Astrocyte (in vitro differentiated cells and primary cell): Measurements from ENCODE around the gene NEK2. TPM values are rescaled to one million over a fixed set of nuclear protein-coding genes. Genes with fewer than 3 reads are reported as not detected.

Experiments used
- DNase-seq: peaks from one replicate; pipeline ENCODE4 v3.0.0-alpha.2; 2010; ENCODE audit warnings: low read depth
- FAIRE-seq: peaks from 2 replicates; lab custom pipeline; 2011; peaks lifted over from hg19 to GRCh38; lab: Jason Lieb, UNC
- H2AFZ ChIP-seq: 2 replicates; pipeline ENCODE4 v1.6.0; 2012; ENCODE audit warnings: low read depth, low read length, inconsistent platforms
- H3K27ac ChIP-seq: 2 replicates; pipeline ENCODE4 v1.5.1; 2011; ENCODE audit warnings: low read depth, low read length, inconsistent platforms
- H3K27me3 ChIP-seq: 2 replicates; pipeline ENCODE4 v1.6.0; 2011; ENCODE audit warnings: low read length, inconsistent platforms; ENCODE audit not compliant: insufficient read depth
- H3K36me3 ChIP-seq: 2 replicates; pipeline ENCODE4 v1.5.1; 2011; ENCODE audit warnings: low read length, inconsistent platforms; ENCODE audit not compliant: insufficient read depth
- H3K4me1 ChIP-seq: 2 replicates; pipeline ENCODE4 v1.5.1; 2011; ENCODE audit warnings: low read length, inconsistent platforms; ENCODE audit not compliant: insufficient read depth
- H3K4me2 ChIP-seq: 2 replicates; pipeline ENCODE4 v1.6.0; 2012; ENCODE audit warnings: low read length, inconsistent platforms
- H3K4me3 ChIP-seq: 2 replicates; pipeline ENCODE4 v1.5.1; 2011; ENCODE audit warnings: low read depth, mild to moderate bottlenecking, low read length, inconsistent platforms; ENCODE audit not compliant: insufficient read depth
- H3K79me2 ChIP-seq: 2 replicates; pipeline ENCODE4 v1.6.0; 2012; ENCODE audit warnings: mild to moderate bottlenecking, low read length, inconsistent platforms; ENCODE audit not compliant: insufficient read depth
- H3K9ac ChIP-seq: 2 replicates; pipeline ENCODE4 v1.6.0; 2012; ENCODE audit warnings: mild to moderate bottlenecking, low read length, inconsistent platforms
- H3K9me3 ChIP-seq: 2 replicates; pipeline ENCODE4 v1.5.1; 2012; ENCODE audit warnings: low read depth, mild to moderate bottlenecking, low read length, inconsistent platforms; ENCODE audit not compliant: insufficient read depth
- H4K20me1 ChIP-seq: 2 replicates; pipeline ENCODE4 v1.6.0; 2012; ENCODE audit warnings: low read length, inconsistent platforms; ENCODE audit not compliant: insufficient read depth
- H3K27ac Mint-ChIP-seq: one replicate; pipeline ENCODE4 v1.8.0; 2021; ENCODE audit warnings: mild to moderate bottlenecking, mixed read lengths; ENCODE audit not compliant: unreplicated experiment
- H3K27me3 Mint-ChIP-seq: one replicate; pipeline ENCODE4 v1.8.0; 2021; ENCODE audit warnings: low read depth, mixed read lengths; ENCODE audit not compliant: unreplicated experiment
- H3K36me3 Mint-ChIP-seq: one replicate; pipeline ENCODE4 v1.8.0; 2021; ENCODE audit warnings: low read depth, mixed read lengths; ENCODE audit not compliant: unreplicated experiment
- H3K4me1 Mint-ChIP-seq: one replicate; pipeline ENCODE4 v1.8.0; 2021; ENCODE audit warnings: low read depth, mixed read lengths; ENCODE audit not compliant: unreplicated experiment
- H3K4me3 Mint-ChIP-seq: one replicate; pipeline ENCODE4 v1.8.0; 2021; ENCODE audit warnings: mild to moderate bottlenecking, moderate library complexity, mixed read lengths; ENCODE audit not compliant: unreplicated experiment
- H3K9me3 Mint-ChIP-seq: one replicate; pipeline ENCODE4 v1.8.0; 2021; ENCODE audit warnings: mild to moderate bottlenecking, mixed read lengths; ENCODE audit not compliant: unreplicated experiment
- EZH2 ChIP-seq: IDR thresholded peaks from 2 replicates; pipeline ENCODE4 v1.6.1; 2012; ENCODE audit warnings: mild to moderate bottlenecking, low read length, inconsistent platforms; ENCODE audit not compliant: insufficient read depth
- total RNA-seq: library from RNA; stranded (reverse); gene quantifications from 2 replicates; pipeline ENCODE4 v1.2.1, GENCODE V29; 2021
- TF ChIP-seq, protein P1 (sequence below): IDR thresholded peaks from 2 replicates; pipeline ENCODE4 v1.5.1; 2011; ENCODE audit warnings: low read depth, mild to moderate bottlenecking, inconsistent platforms, low read length, moderate library complexity; ENCODE audit not compliant: insufficient read depth

Gene NEK2
- total RNA-seq, 1 donor from 2014 or later, result 1.6 TPM

DNA sequence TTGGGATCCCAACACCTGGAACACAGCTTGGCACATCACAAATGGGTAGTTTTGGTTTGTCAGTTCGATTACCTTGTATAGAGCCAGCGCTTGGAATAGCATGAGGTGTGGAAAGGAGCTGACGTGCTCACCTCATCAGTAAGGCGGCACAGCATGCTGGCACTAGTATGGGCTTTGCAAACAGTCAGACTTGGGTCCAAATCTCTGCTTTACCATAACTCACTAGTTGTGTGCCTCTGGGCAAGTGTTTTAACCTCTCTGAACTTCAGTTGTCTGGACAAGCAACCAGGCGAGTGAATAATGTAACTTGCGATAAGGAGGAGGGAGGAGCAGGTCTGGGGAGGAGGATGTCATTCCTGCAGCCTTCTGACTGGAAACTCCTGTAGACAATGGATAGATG is 26.3 kb upstream of the NEK2 start:
- Mint-ChIP-seq H3K9me3 (no peaks in the 10 kb centered on the region), H3K4me1 (no peaks in the 10 kb centered on the region), H3K36me3 (no peaks in the 10 kb centered on the region), H3K4me3 (no peak overlapping the region), H3K27me3 (peaks cover 32% of the 10 kb centered on the region), H3K27ac (no peak overlapping the region)
- no peak overlapping the region for H2AFZ ChIP-seq
- H3K9ac ChIP-seq, result no peak overlapping the region
- no peak for FAIRE-seq
- H3K4me3 ChIP-seq, result no peak overlapping the region
- no peak for DNase-seq
- peaks cover 8% of the 10 kb centered on the region for H3K27me3 ChIP-seq
- TF ChIP-seq, protein P1, sequence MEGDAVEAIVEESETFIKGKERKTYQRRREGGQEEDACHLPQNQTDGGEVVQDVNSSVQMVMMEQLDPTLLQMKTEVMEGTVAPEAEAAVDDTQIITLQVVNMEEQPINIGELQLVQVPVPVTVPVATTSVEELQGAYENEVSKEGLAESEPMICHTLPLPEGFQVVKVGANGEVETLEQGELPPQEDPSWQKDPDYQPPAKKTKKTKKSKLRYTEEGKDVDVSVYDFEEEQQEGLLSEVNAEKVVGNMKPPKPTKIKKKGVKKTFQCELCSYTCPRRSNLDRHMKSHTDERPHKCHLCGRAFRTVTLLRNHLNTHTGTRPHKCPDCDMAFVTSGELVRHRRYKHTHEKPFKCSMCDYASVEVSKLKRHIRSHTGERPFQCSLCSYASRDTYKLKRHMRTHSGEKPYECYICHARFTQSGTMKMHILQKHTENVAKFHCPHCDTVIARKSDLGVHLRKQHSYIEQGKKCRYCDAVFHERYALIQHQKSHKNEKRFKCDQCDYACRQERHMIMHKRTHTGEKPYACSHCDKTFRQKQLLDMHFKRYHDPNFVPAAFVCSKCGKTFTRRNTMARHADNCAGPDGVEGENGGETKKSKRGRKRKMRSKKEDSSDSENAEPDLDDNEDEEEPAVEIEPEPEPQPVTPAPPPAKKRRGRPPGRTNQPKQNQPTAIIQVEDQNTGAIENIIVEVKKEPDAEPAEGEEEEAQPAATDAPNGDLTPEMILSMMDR, result no peak
- no peak for TF ChIP-seq EZH2
- H3K27ac ChIP-seq, result no peak overlapping the region
- H3K79me2 ChIP-seq, result no peaks in the 10 kb centered on the region
- H4K20me1 ChIP-seq, result no peaks in the 10 kb centered on the region
- no peaks in the 10 kb centered on the region for H3K9me3 ChIP-seq
- peaks cover 3% of the 10 kb centered on the region for H3K4me1 ChIP-seq
- H3K4me2 ChIP-seq, result no peak overlapping the region
- H3K36me3 ChIP-seq, result no peaks in the 10 kb centered on the region

DNA sequence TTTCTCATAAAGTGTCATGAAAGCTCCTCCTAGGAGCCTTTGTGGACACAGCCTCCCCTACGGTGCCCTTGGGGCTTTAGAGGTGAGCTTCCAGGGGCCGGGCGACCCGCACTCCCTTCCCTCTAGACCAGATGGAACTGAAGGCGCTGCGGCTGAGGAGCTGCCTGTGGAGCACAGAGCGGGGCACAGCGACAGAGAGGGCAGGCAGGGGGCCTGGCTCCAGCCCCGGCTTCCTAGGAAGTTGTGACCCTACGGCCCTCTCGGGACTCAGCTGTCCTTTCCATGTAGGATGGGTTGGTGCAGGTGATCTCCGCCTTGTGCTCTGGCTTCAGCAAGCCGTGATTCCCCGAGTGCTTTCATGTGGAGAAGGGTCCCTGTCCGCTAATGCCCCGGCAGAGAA is 23.6 kb upstream of the NEK2 start:
- H3K27ac Mint-ChIP-seq, result no peak overlapping the region
- H3K27me3 Mint-ChIP-seq, result peaks cover 29% of the 10 kb centered on the region
- no peaks in the 10 kb centered on the region for H3K4me1 Mint-ChIP-seq
- TF ChIP-seq, protein P1, result no peak
- no peak for TF ChIP-seq EZH2
- no peaks in the 10 kb centered on the region for H4K20me1 ChIP-seq
- no peak for DNase-seq
- no peak overlapping the region for H3K4me3 Mint-ChIP-seq
- no peaks in the 10 kb centered on the region for H3K36me3 ChIP-seq
- H3K4me1 ChIP-seq, result peaks cover 3% of the 10 kb centered on the region
- no peak overlapping the region for H3K4me3 ChIP-seq
- no peaks in the 10 kb centered on the region for H3K36me3 Mint-ChIP-seq
- H3K27ac ChIP-seq, result no peak overlapping the region
- no peaks in the 10 kb centered on the region for H3K79me2 ChIP-seq
- no peak overlapping the region for H3K9ac ChIP-seq
- H2AFZ ChIP-seq, result peak overlapping the region; percentile 20
- peaks cover 8% of the 10 kb centered on the region for H3K27me3 ChIP-seq
- FAIRE-seq, result no peak
- H3K9me3 ChIP-seq, result no peaks in the 10 kb centered on the region
- peak overlapping the region; percentile 84 for H3K4me2 ChIP-seq
- no peaks in the 10 kb centered on the region for H3K9me3 Mint-ChIP-seq

DNA sequence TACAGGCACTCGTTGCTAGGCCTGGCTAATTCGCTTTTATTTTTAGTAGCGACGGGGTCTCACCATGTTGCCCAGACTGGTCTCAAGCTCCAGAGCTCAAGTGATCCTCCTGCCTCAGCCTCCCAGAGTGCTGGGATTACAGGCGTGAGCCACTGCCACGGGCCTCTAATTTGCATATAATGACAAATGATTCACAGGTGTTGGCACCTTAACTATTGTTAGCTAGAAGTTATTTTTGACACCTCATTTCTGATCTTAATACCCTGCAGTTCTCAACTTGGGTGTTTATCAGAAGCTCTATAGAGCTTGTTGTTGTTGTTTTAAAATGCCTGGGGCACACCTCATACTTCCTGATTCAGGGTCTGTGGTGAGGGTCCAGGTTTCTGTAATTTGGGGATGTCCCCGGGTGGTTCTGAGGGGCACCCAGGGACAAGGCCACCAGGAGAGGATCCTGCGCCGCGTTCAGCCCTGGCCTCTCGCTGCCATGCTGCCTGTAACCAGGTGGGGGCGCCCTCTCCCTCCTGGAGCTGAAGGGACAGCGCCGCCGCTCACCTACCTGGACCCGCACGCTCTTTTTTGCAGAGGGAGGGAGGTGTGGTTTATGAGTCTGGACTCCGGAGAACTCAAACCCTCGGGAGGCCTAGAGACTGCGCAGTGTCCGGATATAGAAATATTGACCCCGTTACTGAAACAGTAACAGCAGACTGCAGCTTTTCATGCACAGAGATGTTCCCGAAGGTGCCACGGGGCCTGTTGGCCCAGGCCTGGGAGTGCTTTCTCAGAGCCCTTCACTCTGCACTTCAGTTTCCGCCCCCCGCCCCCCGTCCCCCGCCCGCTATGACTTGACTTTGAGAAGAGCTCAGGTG is 23.0 kb upstream of the NEK2 start:
- peak overlapping the region; percentile 37 for H3K4me3 ChIP-seq
- no peaks in the 10 kb centered on the region for H3K4me1 Mint-ChIP-seq

More for the DNA sequence above, 23.0 kb upstream of the NEK2 start:
- Mint-ChIP-seq H3K27me3 (peaks cover 26% of the 10 kb centered on the region), H3K36me3 (no peaks in the 10 kb centered on the region), H3K27ac (no peak overlapping the region), H3K9me3 (peaks cover 1% of the 10 kb centered on the region), H3K4me3 (peak overlapping the region; percentile 45)
- peaks cover 3% of the 10 kb centered on the region for H3K4me1 ChIP-seq
- FAIRE-seq, result no peak
- peak overlapping the region; percentile 84 for H3K4me2 ChIP-seq
- no peak overlapping the region for H3K9ac ChIP-seq
- peak overlapping the region; percentile 80 for H2AFZ ChIP-seq
- no peaks in the 10 kb centered on the region for H3K9me3 ChIP-seq
- DNase-seq, result peak; percentile 29
- no peaks in the 10 kb centered on the region for H3K36me3 ChIP-seq
- H3K79me2 ChIP-seq, result no peaks in the 10 kb centered on the region
- no peaks in the 10 kb centered on the region for H4K20me1 ChIP-seq
- TF ChIP-seq, protein P1, result peak; percentile 84
- TF ChIP-seq EZH2, result no peak
- no peak overlapping the region for H3K27ac ChIP-seq
- H3K27me3 ChIP-seq, result peaks cover 6% of the 10 kb centered on the region
